Stimulated activated CD4-positive, alpha-beta T cell treated with anti-CD3 and anti-CD28 coated beads, Interleukin-2, amount 100 ng/mL, for 48 hours (primary cell): ENCODE data around the gene METTL8.

Source experiments
- DNase-seq, 2 donors: peaks; one replicate each; pipeline ENCODE4 v3.0.0-alpha.2; 2020

Gene METTL8, protein sequence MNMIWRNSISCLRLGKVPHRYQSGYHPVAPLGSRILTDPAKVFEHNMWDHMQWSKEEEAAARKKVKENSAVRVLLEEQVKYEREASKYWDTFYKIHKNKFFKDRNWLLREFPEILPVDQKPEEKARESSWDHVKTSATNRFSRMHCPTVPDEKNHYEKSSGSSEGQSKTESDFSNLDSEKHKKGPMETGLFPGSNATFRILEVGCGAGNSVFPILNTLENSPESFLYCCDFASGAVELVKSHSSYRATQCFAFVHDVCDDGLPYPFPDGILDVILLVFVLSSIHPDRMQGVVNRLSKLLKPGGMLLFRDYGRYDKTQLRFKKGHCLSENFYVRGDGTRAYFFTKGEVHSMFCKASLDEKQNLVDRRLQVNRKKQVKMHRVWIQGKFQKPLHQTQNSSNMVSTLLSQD

DNA sequence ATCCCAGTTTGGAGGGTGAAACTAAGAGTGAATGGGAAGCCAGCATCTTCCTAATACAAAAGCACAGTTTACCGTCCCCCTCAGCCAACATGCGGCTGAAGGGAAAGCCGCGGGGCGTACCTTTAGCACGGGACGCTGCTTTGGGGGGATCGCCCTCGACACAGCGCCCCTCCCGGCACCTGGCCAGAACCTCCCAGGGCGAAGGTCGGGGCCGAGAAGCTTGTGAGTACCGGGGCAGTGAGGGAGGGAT lies at the start of gene METTL8:
Gene METTL8, minus strand, starts transcription at position 228 of the 250 bp plus-strand sequence. CDS start 41,805 bp downstream, outside the sequence.
- DNase-seq = no peak

DNA sequence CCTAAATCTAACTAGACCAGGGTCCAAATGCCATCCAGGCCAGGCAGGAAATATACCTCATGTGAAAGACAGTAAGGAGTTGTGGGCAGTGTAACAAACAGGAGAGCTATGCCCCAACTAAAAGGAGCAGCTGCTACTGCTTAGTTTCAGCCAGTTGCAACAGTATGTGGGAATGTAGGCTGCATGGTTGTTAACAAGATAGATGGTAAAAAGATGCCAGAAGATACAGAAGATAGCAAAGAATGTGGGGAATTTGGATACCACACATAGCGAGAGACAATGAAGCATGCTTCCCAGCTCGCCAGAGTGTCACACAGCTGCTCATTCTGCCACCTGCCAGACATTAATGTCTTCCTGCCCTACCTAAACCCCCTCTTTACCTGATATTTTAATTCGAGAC lies 49.1 kb upstream of the METTL8 start:
- no peak for DNase-seq

DNA sequence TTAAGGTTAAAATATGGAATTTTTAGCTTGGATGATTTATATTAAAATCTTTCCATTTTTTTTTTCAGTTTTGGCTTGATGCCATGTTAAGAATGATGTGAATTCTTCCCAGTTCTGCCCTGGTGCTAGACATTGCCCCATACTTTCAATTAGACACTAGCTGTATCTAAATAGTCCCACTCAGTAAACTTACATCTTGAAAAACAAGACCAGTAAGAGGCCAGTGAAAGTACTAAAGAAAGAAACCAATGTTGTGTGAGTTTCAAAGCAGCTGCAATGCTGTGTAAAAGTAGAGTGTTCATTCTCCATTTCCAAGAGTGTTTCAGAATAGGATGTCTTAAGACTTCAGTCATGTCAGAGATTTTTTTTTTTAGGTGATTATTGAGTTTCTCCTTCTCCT lies 48.5 kb upstream of the METTL8 start:
- no peak for DNase-seq

DNA sequence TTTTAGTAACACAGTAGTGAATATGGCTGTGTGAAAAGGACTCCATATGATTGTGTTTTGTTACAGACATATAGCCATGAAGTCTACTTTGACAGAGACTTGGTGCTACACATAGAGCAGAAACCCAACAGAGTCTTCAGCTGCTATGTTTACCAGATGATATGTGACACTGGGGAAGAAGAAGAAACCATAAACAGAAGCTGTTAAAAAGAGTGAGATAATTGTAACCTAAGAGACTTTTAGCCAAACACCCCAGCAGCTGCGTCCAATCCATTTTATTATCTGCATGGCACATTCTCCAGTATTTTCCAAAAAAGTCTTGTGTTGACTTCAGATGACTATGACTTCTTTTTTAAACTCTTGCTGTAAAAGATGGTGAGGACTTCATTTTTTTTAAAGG lies 47.1 kb upstream of the METTL8 start:
- no peak for DNase-seq

DNA sequence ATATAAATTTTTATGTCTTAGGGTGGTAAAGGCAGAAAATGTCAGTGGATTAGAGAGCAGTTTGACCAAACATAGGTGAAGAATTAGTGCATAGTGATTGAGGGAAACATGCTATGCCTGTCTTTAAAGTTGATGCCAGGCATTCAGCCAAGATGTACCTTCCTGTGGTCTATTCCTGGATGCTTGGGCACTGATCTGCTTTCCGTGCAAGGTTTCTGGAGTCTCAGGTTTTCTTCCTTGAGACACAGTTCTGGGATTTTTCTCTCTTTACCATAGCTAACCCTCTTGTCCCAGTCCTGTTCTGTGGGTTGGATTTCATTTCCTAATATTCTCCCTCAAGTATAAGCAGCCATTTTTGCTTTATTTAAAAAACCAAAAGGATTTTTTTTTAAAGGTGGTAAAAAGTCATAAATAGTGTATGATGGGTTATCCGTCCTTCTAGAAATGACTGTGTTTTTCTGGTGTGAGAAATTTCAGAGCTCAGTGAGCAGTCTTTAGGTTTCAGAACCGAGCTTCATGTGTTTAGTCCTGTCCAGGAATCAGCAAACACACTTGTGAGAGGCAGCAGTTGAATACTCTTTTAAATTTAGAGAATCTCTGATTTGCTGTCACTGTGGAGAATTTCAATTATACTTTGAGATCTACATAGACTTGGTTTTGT lies 45.5 kb upstream of the METTL8 start:
- no peak for DNase-seq

DNA sequence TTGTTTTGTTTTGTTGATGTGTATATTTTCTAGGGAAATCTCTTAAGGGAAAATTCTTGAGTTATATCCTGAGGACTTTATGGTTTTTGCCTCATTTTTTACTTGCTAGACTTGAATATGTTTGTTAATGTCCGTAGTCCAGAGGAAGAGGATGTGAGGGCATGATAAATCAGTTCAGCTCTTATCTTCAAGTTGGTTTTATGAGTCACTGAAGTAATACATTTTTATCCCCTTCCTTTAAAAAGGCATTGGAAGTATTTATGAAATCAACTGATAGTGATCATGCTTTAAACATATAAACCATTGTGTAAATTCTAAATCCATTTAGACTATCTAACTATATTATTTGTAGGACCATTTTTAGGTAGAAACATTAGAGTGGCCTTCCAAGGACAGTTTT lies 44.6 kb upstream of the METTL8 start:
- DNase-seq = no peak

DNA sequence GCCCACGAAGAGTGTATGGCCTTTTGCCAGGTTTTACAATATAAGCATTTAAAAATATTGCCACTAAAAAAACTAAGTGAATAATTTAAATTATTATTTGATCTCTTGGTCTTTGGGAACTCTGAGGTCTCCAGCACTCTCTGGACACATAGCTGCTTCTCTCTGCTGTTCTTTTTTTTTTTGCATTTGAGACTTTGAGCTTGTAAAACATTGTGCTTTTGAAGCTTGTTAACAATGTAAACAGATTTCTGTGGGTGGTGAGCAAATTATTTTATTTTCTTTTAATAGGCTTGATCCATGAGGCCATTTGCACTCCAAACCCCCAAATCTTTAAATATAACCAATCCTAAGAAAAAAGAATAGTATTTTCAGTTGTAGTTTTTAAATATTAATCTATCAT lies 42.2 kb upstream of the METTL8 start:
- no peak for DNase-seq

DNA sequence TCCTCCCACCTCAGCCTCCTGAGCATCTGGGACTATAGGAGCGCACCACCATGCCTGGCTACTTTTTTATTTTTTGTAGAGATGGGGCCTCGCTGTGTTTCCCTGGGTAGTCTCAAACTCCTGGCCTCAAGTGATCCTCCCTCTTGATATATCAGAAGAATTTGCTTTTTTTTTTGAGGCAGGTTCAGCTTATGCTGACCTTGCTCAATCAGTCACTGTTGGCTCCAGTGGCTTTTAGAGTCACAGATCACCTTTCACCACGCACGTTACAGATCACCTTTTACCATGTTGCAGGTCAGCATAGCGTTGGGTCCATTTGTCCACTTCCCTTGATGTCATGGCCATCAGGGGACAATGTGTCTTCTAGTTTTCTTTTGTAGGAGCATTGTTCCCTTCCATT lies 36.3 kb upstream of the METTL8 start:
- no peak for DNase-seq

DNA sequence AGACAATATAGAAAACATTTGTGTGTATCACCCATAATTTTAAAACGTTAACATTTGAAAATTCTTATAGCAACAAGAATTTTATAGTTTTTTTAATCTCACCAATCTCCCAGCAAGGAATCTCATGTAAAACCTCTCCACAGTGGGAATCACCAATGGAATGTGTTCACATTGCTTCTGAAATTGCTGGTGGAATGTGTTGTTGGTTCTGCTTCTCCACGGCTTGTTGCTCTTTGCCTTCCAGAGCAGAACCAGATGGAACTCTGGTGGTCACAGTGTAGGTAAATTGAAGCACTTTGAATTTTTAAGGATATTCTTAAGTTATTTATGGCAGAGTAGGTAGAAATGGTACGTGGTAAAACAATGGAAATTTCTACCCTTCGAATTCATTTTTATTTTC lies 35.4 kb upstream of the METTL8 start:
- no peak for DNase-seq

DNA sequence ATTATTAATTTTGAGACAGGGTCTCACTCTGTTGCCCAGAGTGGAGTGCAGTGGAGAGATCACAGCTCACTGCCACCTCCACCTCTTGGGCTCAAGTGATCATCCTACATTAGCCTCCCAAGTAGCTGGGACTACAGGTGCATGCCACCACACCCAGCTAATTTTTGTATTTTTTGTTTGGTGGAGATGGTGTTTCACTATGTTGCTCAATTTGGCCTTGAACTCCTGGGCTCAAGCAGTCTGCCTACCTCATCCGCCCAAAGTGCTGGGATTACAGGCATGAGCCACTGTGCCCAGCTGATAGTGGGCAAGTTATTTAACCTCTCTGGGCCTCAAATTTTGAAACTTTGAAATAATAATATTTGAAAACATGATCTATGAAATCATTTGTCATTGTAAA lies 26.7 kb upstream of the METTL8 start:
- no peak for DNase-seq

DNA sequence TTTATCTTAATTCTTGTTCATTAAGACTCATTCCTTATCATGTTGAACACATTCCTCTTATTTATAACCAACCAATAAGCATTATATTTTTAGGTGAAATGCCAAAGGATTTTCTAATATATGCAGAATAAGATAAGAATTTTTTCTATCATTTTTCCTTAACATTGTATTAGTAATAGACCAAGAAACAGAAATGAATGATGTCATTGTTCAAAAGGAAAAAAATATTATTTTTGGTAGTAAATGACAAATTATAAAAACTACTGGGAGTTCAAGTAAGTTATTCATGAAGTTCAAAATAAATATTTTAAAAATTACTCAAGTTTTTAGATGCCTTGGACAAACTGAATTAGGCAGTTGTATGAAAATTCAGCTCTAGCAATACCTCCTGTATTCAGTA lies 25.7 kb upstream of the METTL8 start:
- DNase-seq = no peak

DNA sequence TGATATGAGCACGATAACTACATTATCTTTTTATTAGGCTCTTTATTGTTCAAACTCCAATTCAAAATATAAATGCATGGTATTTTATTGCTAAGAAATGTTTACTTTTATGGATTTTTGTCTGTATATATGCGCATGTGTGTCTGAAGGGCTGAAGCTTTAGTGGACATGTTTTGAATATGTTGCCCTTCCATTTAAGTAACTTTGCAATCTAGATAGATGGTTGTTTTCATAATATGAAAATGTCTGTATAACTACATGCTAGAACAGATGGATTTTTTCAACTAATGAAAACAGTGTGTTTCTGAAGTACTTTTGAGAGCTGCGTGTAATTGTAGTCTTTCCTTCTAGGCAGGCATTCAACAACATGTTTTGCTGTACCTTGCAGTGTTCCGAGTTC lies 19.0 kb upstream of the METTL8 start:
- no peak for DNase-seq

DNA sequence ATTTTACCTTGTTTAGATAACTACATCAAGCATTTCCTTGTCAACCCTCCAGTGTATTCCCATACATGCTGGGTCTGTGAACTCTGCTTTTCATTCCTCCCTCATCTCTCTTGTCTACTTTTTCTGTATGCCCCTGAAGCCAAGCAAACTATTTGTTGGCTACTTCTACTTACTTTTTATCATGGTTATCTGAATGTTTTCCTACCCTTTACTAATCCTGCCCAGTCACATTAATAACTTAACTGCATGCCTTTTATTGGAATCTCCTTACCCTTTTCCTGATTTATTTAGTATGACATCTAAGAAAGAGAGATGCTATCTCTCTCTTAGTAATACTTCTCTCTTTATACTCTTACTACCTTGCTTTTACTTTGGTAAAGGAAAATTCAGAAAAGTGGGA lies 17.3 kb upstream of the METTL8 start:
- no peak for DNase-seq

DNA sequence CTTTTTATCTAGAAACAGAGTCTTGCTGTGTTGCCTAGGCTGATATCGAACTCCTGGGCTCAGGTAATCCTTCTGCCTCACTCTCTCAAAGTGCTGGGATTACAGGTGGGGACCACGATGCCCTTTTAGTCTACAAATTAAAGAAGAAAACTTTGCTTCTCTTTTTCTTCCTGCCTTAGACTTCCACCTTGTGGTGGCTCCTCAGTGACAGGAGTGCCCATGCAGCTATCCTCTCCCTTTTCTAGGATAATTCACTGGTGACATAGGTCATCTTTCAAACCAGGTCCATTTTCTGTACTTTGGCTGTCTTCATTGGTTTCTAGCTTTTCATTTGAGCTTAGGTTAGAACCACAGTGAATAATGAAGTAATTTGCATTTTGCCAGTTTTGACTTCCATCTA lies 13.9 kb upstream of the METTL8 start:
- DNase-seq = no peak

DNA sequence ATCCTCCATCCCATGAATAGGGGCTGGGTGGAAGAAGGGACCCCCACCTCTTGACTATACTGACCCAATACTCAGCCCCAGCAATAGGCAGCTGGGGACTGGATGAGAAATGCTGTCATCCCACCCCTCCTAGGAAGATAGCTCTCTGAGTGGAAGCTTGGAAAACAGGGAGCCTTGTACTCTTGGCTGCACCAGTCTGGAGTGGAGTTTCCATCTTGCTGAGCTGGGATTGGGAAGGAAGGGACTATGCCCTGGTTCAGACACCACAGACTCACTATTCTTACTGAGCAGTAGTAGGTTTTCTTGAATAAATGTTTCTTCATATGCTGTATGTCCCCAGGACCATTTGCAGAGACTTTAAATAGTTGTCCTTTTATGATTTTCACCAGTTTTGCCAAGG lies 7.7 kb upstream of the METTL8 start:
- DNase-seq = no peak

DNA sequence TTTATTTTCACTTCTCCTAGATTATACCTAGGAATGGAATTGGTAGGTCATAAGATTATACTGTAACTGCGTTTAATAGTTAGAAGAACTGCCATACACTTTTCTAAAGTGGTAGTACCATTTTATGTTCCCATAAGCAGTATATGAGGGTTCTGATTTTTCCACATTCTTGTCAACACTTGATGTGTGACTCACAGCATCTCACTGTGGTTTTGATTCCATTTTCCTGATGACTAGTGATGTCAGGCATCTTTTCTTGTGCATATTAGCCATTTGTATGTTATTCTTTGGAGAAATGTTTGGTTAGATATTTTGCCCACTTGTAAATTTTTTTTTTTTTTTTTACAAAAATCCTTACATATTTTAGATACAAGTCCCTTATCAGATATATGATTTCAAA lies 2.5 kb upstream of the METTL8 start:
- no peak for DNase-seq

DNA sequence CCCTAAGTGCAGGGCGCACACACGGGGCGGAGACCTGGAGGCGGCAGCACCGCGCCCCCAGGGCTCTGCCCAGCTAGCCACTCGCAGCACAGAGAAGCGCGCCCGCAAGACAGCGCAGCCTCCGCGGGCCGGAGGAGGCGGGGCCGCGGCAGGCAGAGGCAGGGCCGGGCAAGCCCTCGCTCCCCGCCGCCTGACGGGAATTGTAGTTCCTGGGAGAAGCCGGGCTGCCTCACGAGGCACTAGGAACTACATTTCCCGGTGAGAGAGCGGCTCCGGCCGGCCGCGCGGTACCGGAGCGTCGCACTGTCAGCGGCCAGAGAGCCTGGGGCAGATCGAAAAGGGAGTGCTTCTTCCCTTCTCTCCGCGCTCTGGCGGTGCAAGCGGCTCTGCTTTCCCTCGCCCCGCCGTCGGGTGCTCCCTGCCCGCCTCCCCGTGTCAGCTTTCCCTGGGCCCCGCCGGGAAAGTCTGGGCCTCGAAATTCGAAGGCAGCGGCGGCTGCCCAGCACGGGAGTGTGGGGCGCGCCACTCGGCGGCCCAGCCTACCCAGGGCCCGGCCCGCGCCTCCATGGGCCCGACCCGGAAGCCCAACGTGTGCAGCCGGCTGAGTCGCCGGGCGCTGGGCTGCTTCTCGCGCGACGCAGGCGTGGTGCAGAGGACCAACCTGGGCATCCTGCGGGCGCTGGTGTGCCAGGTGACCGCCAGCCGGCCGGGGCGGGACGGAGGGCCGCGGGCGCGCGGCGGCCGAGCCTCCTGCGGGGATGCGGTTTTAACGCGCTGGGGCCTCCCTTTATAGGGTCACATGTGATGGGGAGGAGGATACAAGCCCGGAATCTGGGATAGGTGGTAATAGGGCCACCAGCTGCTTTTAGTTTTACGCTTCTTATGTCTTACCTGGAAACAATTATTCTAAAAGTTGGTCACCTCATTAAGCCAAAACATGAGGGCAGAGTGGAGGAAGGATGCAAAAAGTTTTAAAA lies 511 bp upstream of the METTL8 start, which contains the start of gene DCAF17:
Gene DCAF17, plus strand, starts transcription at position 214 of the 977 bp plus-strand sequence. Its CDS starts 352 bp downstream, at position 566.
- peak; percentile 87 to 90 for DNase-seq

DNA sequence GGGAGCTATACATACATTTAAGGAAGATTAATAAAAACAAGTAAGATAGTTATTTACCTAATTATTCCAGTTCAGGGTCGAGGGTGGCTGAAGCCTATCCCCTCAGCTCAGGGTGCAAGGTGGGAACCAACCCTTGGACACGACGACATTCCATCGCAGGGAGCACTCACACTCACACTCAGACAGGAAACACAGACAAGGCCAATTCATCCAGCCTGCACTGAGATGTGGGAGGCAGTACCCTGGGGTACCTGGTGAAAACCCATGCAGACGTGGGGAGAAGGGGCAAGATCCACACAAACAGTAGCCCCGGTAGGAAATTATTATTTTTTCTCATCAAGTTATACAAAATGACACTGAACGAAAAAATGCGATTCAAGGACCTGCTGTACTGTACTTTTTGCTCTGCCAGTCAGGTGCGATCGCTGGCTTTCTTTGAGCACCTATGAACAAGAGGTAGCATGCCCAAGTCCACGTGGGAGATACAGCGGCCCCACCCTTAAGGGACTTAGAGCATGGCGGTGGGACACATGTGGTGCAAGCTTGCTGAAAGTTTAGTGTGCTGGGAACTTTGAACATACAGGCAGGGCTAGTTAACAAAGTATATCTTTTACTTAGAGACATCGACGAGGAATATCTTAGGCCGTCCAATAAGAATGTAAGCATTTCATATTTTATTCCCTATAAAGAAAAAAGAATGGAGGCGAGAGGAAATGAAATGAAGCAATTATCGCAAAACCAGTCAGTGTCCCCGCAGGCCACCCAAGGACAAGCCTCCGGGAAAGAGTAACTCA lies 624 bp downstream of the METTL8 start:
- DNase-seq = peak; percentile 23 to 37

DNA sequence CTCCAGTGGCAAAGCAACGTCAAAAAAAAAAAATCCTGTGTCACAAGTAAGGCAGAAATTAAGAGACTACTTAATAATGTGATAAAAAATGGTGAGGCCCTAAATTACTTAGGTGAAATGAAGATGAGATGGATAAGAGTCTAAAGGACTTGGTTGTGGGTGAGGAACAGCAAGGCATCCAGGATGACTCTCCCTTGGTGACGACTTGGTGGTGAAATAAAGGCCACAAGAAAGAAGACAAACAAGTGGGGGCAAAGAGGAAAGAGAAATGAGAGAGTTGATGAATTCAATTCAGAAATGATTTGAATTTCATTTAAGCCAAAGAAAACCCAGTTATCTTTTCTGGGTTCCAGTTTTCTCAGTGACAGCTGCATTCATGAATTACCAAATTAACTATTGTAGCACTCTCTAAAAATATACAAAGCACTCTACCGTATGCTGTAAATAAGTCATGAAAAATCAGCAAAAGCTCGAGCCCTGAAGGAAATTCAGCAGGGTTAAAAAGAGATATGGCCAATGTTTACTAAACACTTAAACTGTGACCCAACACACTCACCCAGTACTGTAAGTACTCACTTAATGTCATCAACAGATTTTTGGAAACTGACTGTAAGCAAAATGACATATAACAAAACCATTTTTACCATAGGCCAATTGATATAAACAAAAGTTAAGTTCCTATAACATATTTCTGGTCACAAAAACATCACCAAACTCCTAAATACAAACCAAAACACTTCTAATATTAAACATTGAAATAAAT lies 1.4 kb downstream of the METTL8 start:
- no peak for DNase-seq

DNA sequence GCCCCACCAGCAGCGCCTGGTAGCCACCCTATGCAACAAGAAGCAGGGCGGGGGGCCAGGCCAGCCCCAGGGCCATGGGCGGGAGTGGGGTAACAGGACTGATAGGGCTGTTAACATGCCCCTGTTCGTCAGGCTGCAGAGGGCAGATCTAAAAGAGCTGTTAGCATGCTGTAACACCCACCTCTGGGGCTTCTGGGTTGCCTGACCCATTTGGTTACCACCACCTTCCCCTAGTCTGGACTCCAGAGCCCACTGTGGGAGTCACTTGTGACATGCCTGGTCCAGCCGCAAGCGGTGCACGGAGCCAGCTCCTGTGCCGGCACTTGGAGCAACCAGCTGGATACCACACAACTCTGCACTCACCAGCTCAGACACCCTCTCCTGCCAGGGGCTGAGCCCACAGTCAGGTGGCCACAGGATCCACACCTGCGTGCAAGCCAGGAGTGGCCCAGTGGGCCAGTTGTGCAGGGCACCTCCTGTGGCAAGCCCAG lies 2.1 kb downstream of the METTL8 start:
- DNase-seq = no peak

DNA sequence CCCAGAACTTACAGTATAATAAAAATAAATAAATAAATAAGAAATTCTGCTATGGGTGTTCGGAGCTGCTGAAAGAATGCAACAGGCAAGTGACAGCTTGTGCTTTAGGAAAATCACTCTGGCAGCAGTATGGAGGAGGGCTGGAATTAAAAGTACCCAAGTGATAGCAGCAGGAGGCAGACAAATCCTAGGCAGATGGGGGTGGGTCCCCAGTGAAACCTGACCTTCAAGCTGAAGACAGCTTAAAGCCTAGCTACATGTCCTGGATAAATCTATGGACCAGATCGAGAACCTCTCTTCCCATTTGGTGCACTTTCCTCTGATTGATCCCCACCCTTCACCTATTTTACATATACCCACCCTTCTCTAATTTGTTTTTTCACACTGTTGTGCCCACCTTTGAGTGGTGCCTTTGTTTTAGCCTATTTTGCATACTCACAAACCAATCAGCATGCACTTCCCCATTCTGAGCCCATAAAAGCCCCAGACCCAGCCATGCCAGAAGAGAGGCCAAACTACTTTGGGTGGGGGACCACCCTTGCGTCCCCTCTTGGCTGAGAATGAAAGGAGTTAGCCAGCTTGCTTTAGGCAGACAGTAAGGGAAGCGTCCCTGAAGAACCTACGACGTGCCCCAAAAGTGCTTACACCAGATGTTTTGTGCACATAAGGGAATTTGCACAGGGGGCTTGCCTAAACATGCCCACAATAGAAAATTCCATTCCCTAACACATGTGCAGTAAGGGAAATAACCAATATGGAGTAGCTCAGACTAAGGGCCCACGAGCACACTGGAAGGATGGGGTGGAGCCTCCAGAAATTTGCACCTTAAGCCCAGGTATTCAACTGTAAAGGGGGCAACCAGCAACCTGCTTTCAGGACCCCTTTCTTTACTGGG lies 3.0 kb downstream of the METTL8 start:
- no peak for DNase-seq
